Loucy (cell line): ENCODE data around the gene NDST4.

Experiments
- EZH2phosphoT487 ChIP-seq: fragments of 200-600 bp; IDR thresholded peaks from 2 replicates; pipeline ENCODE4 v1.6.1; 2018; ENCODE audit warnings: antibody characterized with exemption, mild to moderate bottlenecking, moderate library complexity, borderline replicate concordance
- TF ChIP-seq, protein P1 (sequence below): fragments of 200-600 bp; sonication (generic); conservative IDR thresholded peaks from 2 replicates; pipeline ENCODE4 v1.5.1; 2014; ENCODE audit warnings: mild to moderate bottlenecking, antibody characterized with exemption, low read length

GRCh38 chr4:114780205-114780604 lies 333.2 kb downstream of the NDST4 start:
- TF ChIP-seq EZH2phosphoT487 = no peak
- TF ChIP-seq, protein P1, sequence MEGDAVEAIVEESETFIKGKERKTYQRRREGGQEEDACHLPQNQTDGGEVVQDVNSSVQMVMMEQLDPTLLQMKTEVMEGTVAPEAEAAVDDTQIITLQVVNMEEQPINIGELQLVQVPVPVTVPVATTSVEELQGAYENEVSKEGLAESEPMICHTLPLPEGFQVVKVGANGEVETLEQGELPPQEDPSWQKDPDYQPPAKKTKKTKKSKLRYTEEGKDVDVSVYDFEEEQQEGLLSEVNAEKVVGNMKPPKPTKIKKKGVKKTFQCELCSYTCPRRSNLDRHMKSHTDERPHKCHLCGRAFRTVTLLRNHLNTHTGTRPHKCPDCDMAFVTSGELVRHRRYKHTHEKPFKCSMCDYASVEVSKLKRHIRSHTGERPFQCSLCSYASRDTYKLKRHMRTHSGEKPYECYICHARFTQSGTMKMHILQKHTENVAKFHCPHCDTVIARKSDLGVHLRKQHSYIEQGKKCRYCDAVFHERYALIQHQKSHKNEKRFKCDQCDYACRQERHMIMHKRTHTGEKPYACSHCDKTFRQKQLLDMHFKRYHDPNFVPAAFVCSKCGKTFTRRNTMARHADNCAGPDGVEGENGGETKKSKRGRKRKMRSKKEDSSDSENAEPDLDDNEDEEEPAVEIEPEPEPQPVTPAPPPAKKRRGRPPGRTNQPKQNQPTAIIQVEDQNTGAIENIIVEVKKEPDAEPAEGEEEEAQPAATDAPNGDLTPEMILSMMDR = peak; percentile 62
